Keratinocyte (primary cell): ENCODE data around the gene PRDX1. TPM values are rescaled to one million over a fixed set of nuclear protein-coding genes. Genes with fewer than 3 reads are reported as not detected.
"Not testable (repeated sequence)": the region's sequence is repeated elsewhere in the genome, so short reads cannot be mapped to it uniquely, and the experiment has no call there.

ENCODE experiments used
- DNase-seq: peaks from one replicate; pipeline ENCODE4 v3.0.0-alpha.2; 2011; ENCODE audit warnings: low read depth, missing footprints, low spot score
- FAIRE-seq: peaks from 2 replicates; lab custom pipeline; 2011; peaks lifted over from hg19 to GRCh38; lab: Jason Lieb, UNC
- H2AFZ ChIP-seq: 2 replicates; pipeline ENCODE4 v1.6.0; 2012; ENCODE audit warnings: low read length, control low read depth, inconsistent platforms; ENCODE audit not compliant: control insufficient read depth
- H3K27ac ChIP-seq: 2 replicates; pipeline ENCODE4 v1.5.1; 2011; ENCODE audit warnings: low read length; ENCODE audit not compliant: control insufficient read depth, insufficient read depth
- H3K27me3 ChIP-seq: 3 replicates; pipeline ENCODE4 v1.6.0; 2011; ENCODE audit warnings: low read length; ENCODE audit not compliant: control insufficient read depth, insufficient read depth; ENCODE audit errors: extremely low read depth
- H3K36me3 ChIP-seq, 2 experiments: 2 replicates in 1 of 2; 3 replicates in 1 of 2; pipeline ENCODE4 v1.5.1; 2011; ENCODE audit warnings: low read length in 2 of 2, mild to moderate bottlenecking in 1 of 2; ENCODE audit not compliant: control insufficient read depth in 2 of 2, insufficient read depth in 2 of 2; ENCODE audit errors: extremely low read depth in 1 of 2
- H3K4me1 ChIP-seq: 3 replicates; pipeline ENCODE4 v1.5.1; 2011; ENCODE audit warnings: low read length; ENCODE audit not compliant: control insufficient read depth, insufficient read depth; ENCODE audit errors: extremely low read depth
- H3K4me2 ChIP-seq: 3 replicates; pipeline ENCODE4 v1.6.0; 2011; ENCODE audit warnings: low read depth, low read length; ENCODE audit not compliant: control insufficient read depth, insufficient read depth; ENCODE audit errors: extremely low read depth
- H3K4me3 ChIP-seq, 3 experiments: fragments of 200-600 bp in 1 of 3; sonication (generic) in 1 of 3; 2 replicates in 2 of 3; 3 replicates in 1 of 3; pipeline ENCODE4 v1.5.1; 2011 to 2016; ENCODE audit warnings: low read length in 3 of 3, mild to moderate bottlenecking in 3 of 3, control low read depth in 2 of 3, inconsistent platforms in 1 of 3, low read depth in 1 of 3, mixed read lengths in 1 of 3, mixed run types in 1 of 3, moderate library complexity in 1 of 3; ENCODE audit not compliant: control insufficient read depth in 2 of 3, insufficient read depth in 2 of 3; ENCODE audit errors: extremely low read depth in 1 of 3
- H3K79me2 ChIP-seq: 2 replicates; pipeline ENCODE4 v1.6.0; 2012; ENCODE audit warnings: low read length; ENCODE audit not compliant: control insufficient read depth, insufficient read depth
- H3K9ac ChIP-seq: 3 replicates; pipeline ENCODE4 v1.6.0; 2011; ENCODE audit warnings: low read length; ENCODE audit not compliant: control insufficient read depth, insufficient read depth; ENCODE audit errors: extremely low read depth
- H3K9me1 ChIP-seq: 3 replicates; pipeline ENCODE4 v1.6.0; 2011; ENCODE audit warnings: low read length; ENCODE audit not compliant: control insufficient read depth, insufficient read depth; ENCODE audit errors: extremely low read depth
- H3K9me3 ChIP-seq: 2 replicates; pipeline ENCODE4 v1.5.1; 2012; ENCODE audit warnings: low read depth, low read length; ENCODE audit not compliant: control insufficient read depth
- H4K20me1 ChIP-seq: 3 replicates; pipeline ENCODE4 v1.6.0; 2011; ENCODE audit warnings: low read length; ENCODE audit not compliant: control insufficient read depth, insufficient read depth; ENCODE audit errors: extremely low read depth
- EZH2 ChIP-seq: IDR thresholded peaks from one replicate; pipeline ENCODE4 v1.6.1; 2012; ENCODE audit warnings: inconsistent platforms, mild to moderate bottlenecking, low read length, moderate library complexity
- dilution Hi-C: fragments of 300-500 bp; cut with MboI; formaldehyde crosslinking; loops from one replicate; pipeline ENCODE4 v1.7.0; 2020; ENCODE audit warnings: low sequenced_read_pairs; ENCODE audit not compliant: extremely low pct_ligation_motif_present
- polyA plus RNA-seq, 5 experiments: library from polyadenylated mRNA; depleted of rRNA in 3 of 5; stranded (reverse) in 3 of 5; stranded (forward) in 1 of 5; unstranded in 1 of 5; fragments of >200 nt; gene quantifications; 1 replicate in 1 of 5; 2 replicates in 3 of 5; 3 replicates in 1 of 5; pipeline versions ENCODE4 v1.2.1 to v1.2.3, GENCODE V29; 2011 to 2012; ENCODE audit warnings: missing spikeins in 2 of 5, low read depth in 1 of 5, low replicate concordance in 1 of 5
- TF ChIP-seq, protein P1 (sequence below), 3 experiments: IDR thresholded peaks in 1 of 3; conservative IDR thresholded peaks in 1 of 3; optimal IDR thresholded peaks in 1 of 3; 2 replicates in 2 of 3; 3 replicates in 1 of 3; pipeline versions ENCODE3 to v1.5.1; 2011; ENCODE audit warnings: low read length in 3 of 3, mild to moderate bottlenecking in 3 of 3, moderate library complexity in 2 of 3, control low read depth in 1 of 3, inconsistent platforms in 1 of 3; ENCODE audit not compliant: insufficient read depth in 2 of 3; ENCODE audit errors: extremely low read depth in 1 of 3

Gene PRDX1
- polyA plus RNA-seq, 1 donor (not counting 4 experiments of a cell fraction or from before 2014, with no cell fraction given): 1,251 TPM

DNA sequence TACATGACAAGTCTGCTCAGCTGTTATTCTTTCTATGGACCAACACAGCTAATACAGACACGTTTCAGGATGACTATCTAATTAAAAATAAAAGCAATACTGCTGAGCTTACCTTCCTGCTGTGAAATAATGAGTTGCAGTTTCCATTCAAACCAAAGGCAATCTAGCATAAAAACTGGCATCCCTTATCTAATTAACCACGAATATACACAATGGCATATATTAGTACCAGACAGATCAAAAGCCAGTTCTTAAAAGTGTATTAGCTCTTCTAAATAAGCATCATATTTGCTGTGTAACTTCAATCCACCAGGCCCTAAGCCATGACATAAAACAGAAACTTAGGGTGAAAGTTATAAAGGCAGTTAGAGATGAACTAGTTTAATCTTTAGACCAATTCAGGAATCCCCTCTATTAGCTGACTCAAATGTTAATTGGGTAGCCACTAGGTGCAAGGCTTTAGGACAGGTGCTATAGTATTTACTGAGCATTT, 51.3 kb downstream of the PRDX1 start:
- dilution Hi-C loops: no loop called here

DNA sequence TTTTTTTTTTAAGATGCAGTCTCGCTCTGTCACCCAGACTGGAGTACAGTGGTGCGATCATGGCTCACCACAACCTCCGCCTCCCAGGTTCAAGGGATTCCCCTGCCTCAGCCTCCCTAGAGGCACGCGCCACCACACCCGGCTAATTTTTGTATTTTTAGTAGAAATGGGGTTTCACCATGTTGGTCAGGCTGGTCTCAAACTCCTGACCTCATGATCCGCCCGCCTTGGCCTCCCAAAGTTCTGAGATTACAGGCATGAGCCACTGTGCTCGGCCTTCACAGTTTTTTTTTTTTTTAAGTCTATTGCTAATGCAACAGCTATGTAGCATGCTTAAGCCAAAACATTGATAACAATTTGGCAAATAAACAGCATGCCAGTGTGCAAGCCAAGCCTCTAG, 54.3 kb downstream of the PRDX1 start:
- dilution Hi-C loops, FAIRE-seq: not testable (repeated sequence)

More for the DNA sequence above, 51.3 kb downstream of the PRDX1 start:
- no peaks in the 10 kb centered on the region for H3K27me3 ChIP-seq
- no peak overlapping the region for H3K9ac ChIP-seq
- H3K4me2 ChIP-seq: no peak overlapping the region
- no peaks in the 10 kb centered on the region for H3K79me2 ChIP-seq
- no peak overlapping the region for H2AFZ ChIP-seq
- H3K4me1 ChIP-seq: no peaks in the 10 kb centered on the region
- no peaks in the 10 kb centered on the region for H3K9me1 ChIP-seq
- no peak for FAIRE-seq
- H3K36me3 ChIP-seq: no peaks in the 10 kb centered on the region
- H3K4me3 ChIP-seq: no peak overlapping the region
- H3K9me3 ChIP-seq: no peaks in the 10 kb centered on the region
- no peak overlapping the region for H3K27ac ChIP-seq
- DNase-seq: no peak
- no peak for TF ChIP-seq EZH2
- TF ChIP-seq, protein P1, sequence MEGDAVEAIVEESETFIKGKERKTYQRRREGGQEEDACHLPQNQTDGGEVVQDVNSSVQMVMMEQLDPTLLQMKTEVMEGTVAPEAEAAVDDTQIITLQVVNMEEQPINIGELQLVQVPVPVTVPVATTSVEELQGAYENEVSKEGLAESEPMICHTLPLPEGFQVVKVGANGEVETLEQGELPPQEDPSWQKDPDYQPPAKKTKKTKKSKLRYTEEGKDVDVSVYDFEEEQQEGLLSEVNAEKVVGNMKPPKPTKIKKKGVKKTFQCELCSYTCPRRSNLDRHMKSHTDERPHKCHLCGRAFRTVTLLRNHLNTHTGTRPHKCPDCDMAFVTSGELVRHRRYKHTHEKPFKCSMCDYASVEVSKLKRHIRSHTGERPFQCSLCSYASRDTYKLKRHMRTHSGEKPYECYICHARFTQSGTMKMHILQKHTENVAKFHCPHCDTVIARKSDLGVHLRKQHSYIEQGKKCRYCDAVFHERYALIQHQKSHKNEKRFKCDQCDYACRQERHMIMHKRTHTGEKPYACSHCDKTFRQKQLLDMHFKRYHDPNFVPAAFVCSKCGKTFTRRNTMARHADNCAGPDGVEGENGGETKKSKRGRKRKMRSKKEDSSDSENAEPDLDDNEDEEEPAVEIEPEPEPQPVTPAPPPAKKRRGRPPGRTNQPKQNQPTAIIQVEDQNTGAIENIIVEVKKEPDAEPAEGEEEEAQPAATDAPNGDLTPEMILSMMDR (optimal IDR thresholded peaks at IDR 0.05 in 1 of 3, IDR thresholded peaks at IDR 0.05 in 1 of 3, conservative IDR thresholded peaks at IDR 0.05 in 1 of 3; ENCODE audit: extremely low read depth in 1 of 3, insufficient read depth in 2 of 3, low read length in 3 of 3): no peak
- no peaks in the 10 kb centered on the region for H4K20me1 ChIP-seq

DNA sequence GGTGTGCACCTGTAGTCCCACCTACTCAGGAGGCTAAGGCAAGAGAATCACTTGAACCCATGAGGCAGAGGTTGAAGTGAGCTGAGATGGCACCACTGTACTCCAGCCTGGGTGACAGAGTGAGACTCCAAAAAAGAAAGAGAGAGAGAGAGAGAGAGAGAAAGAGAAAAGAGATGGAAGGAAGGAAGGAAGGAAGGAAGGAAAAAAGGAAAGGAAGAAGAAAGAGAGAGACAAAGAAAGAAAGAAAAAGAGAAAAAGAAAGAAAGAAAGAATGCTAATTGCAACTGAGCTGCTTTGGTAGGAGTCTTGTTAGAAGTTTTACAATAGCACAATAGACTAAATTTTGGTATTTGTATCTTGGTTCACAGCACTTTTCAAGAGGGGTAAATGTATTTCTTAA, 56.4 kb downstream of the PRDX1 start:
- no peaks in the 10 kb centered on the region for H3K27me3 ChIP-seq
- H3K4me2 ChIP-seq: no peak overlapping the region
- H4K20me1 ChIP-seq: no peaks in the 10 kb centered on the region
- TF ChIP-seq EZH2: no peak
- TF ChIP-seq, protein P1 (optimal IDR thresholded peaks at IDR 0.05 in 1 of 3, IDR thresholded peaks at IDR 0.05 in 1 of 3, conservative IDR thresholded peaks at IDR 0.05 in 1 of 3; ENCODE audit: extremely low read depth in 1 of 3, insufficient read depth in 2 of 3, low read length in 3 of 3): no peak
- no peaks in the 10 kb centered on the region for H3K9me3 ChIP-seq
- dilution Hi-C loops: no loop called here
- H3K79me2 ChIP-seq: no peaks in the 10 kb centered on the region
- no peak overlapping the region for H3K4me3 ChIP-seq
- no peak overlapping the region for H3K27ac ChIP-seq
- H3K9me1 ChIP-seq: no peaks in the 10 kb centered on the region
- DNase-seq: no peak
- no peaks in the 10 kb centered on the region for H3K4me1 ChIP-seq
- H3K36me3 ChIP-seq: no peaks in the 10 kb centered on the region
- H3K9ac ChIP-seq: no peak overlapping the region
- no peak overlapping the region for H2AFZ ChIP-seq
- no peak for FAIRE-seq

More for the DNA sequence above, 54.3 kb downstream of the PRDX1 start:
- H3K9me3 ChIP-seq, H3K27me3 ChIP-seq, H3K27ac ChIP-seq, H3K4me3 ChIP-seq, H3K4me1 ChIP-seq, H4K20me1 ChIP-seq, H3K79me2 ChIP-seq, H3K9ac ChIP-seq, H3K36me3 ChIP-seq, H2AFZ ChIP-seq, H3K9me1 ChIP-seq, H3K4me2 ChIP-seq, DNase-seq: not testable (repeated sequence)
